ENCODE measurements around the gene ATP8A2.

GRCh38 chr13:26038931-26039475 lies 667.2 kb downstream of the ATP8A2 start:
- TF ChIP-seq UBTF (IDR thresholded peaks at IDR 0.05; ENCODE audit: borderline replicate concordance in 1 of 2, low read depth in 2 of 2, low read length in 2 of 2) (no peak), POLR2AphosphoS5 (IDR thresholded peaks at IDR 0.05; ENCODE audit: control insufficient read depth, insufficient read depth, low read depth, low read length) (no peak), SMAD3 (CRISPR knock-in tag; conservative IDR thresholded peaks at IDR 0.05) (no peak), NFATC3 (IDR thresholded peaks at IDR 0.05) (no peak), POLR2A (conservative IDR thresholded peaks at IDR 0.05) (no peak), E4F1 (CRISPR knock-in tag; IDR thresholded peaks at IDR 0.05; ENCODE audit: borderline replicate concordance) (no peak), KLF16 (IDR thresholded peaks at IDR 0.05) (no peak), ZNF431 (CRISPR knock-in tag; IDR thresholded peaks at IDR 0.05) (no peak), SMARCE1 (IDR thresholded peaks at IDR 0.05) (no peak), BACH1 (tag; IDR thresholded peaks at IDR 0.05) (no peak), MECOM (CRISPR knock-in tag; IDR thresholded peaks at IDR 0.05) (no peak), ZSCAN32 (CRISPR knock-in tag; IDR thresholded peaks at IDR 0.05) (no peak), ZBTB49 (CRISPR knock-in tag; IDR thresholded peaks at IDR 0.05; ENCODE audit: borderline replicate concordance) (no peak), NUFIP1 (IDR thresholded peaks at IDR 0.05; ENCODE audit: partially characterized antibody) (no peak)

All from K562 (cell line).